Measurements from ENCODE around the gene CSNK2A1.

The CSNK2A1 gene

GRCh38 chr20:445514-446336 is 97.9 kb downstream of the CSNK2A1 start:
- peak; percentile 61 for DNase-seq

- DNase-seq: no peak
These were observed 98.6 kb downstream of the CSNK2A1 start for GRCh38 chr20:444862-445426.

- no peak for DNase-seq
These were observed 99.5 kb downstream of the CSNK2A1 start for GRCh38 chr20:444117-444516.

- no peak for DNase-seq
These were observed 100.3 kb downstream of the CSNK2A1 start for GRCh38 chr20:443223-443775.

- DNase-seq: no peak
These were observed 103.0 kb downstream of the CSNK2A1 start for GRCh38 chr20:440636-441035.

GRCh38 chr20:440148-440547 is 103.4 kb downstream of the CSNK2A1 start:
- DNase-seq: no peak

- no peak for DNase-seq
These were observed 104.8 kb downstream of the CSNK2A1 start for GRCh38 chr20:438571-439469.

- no peak for DNase-seq
These were observed 105.7 kb downstream of the CSNK2A1 start for GRCh38 chr20:437787-438486.

- DNase-seq: no peak
These were observed 107.1 kb downstream of the CSNK2A1 start for GRCh38 chr20:436476-436875.

- DNase-seq: no peak
These were observed 108.0 kb downstream of the CSNK2A1 start for GRCh38 chr20:435558-435957.

- no peak for DNase-seq
These were observed 108.8 kb downstream of the CSNK2A1 start for GRCh38 chr20:434661-435419.

GRCh38 chr20:434221-434620 is 109.4 kb downstream of the CSNK2A1 start:
- DNase-seq: no peak

GRCh38 chr20:433300-433975 is 110.2 kb downstream of the CSNK2A1 start:
- no peak for DNase-seq

- DNase-seq: no peak
These were observed 110.8 kb downstream of the CSNK2A1 start for GRCh38 chr20:432677-433299.

GRCh38 chr20:432208-432607 is 111.4 kb downstream of the CSNK2A1 start:
- no peak for DNase-seq

GRCh38 chr20:431012-431904 is 112.3 kb downstream of the CSNK2A1 start:
- DNase-seq: peak; percentile 10

GRCh38 chr20:430091-430999 is 113.2 kb downstream of the CSNK2A1 start:
- DNase-seq: no peak

GRCh38 chr20:428658-429200 is 114.9 kb downstream of the CSNK2A1 start:
- no peak for DNase-seq

Measured in NCI-H2029 (cell line).